Activated CD4-positive, CD25-positive, alpha-beta regulatory T cell (primary cell): Measurements from ENCODE around the gene TSPAN3.

Source experiments
- DNase-seq, 4 experiments: peaks; one replicate each; lab custom pipeline; 2025; lab: John Stamatoyannopoulos, UW

TSPAN3 gene

DNA sequence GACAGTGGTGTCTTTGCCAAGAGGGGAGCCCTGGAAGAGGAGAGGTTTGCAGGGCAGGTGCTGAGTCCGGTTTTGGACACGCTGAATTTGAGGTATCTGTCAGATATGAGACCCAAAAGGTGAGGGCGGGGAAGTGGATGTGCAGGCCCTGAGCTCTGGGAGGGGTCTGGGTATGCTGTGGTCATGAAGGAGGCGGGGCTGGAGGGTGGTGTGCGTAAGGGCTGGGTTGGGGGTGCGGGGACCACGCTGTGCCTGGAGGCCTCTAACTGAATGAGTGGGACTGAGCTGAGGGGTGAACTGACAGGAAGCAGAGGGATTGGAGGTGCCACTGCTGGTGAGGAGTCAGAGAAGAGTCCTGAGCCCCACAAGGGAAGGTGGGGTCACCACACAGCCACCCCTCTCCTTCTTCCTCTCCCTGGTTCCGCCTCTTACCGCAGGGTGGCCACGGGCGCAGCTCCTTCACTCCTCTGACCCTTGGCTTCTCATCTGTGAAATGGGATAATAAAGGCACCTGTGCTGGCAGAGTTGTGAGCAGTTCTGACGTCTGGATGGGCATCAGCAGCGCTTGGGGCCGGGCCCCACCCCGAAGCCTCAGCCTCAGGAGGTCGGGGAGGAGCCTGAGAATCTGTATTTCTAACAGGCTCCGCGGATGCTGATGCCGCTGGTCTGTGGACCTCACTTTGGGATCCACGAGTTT is 47.2 kb downstream of the TSPAN3 start:
- no peak for DNase-seq

DNA sequence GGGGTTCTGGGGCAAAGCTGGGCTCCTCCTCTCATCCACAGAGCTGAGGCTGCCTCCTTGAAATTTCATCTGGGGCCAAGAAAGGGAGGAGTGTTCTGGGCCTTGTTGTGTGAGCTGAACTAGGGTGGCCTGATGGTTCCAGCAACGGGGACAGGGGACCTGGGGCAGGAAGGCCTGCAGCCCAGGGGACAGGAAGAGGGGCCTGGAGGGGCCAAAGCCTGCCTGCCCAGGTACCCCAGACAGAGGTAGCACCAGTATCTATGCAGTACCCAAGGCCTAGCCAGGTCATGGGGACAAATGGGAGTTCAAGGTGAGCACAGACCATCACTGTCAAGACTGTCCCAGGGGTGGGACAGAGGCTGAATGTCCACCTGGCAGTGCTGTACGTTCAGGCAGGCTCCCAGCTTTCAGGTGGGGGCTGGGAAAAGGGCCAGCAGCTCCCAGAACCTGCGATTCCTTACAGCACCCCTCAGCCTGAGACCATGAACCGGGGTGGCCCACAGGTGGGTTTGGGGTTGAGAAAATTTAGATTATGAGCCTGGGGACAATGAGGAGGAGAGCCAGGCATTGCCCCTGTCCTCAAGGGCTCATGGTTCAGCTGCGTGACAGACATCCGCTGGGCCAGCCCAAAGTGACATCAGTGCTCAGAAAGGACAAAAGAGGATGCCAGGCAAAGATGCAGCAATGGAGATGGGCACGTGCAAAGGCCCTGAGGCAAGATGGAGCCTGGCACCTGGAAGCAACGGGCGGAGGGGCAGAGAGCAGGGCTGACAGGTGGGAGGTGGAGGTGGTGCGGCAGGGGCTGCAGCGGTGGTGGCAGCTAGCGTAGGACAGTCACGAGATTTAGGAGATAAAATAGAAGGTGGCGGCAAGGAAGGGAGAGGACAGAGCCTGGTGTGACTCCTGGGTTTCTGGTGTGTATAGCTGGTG is 48.0 kb downstream of the TSPAN3 start:
- no peak for DNase-seq

DNA sequence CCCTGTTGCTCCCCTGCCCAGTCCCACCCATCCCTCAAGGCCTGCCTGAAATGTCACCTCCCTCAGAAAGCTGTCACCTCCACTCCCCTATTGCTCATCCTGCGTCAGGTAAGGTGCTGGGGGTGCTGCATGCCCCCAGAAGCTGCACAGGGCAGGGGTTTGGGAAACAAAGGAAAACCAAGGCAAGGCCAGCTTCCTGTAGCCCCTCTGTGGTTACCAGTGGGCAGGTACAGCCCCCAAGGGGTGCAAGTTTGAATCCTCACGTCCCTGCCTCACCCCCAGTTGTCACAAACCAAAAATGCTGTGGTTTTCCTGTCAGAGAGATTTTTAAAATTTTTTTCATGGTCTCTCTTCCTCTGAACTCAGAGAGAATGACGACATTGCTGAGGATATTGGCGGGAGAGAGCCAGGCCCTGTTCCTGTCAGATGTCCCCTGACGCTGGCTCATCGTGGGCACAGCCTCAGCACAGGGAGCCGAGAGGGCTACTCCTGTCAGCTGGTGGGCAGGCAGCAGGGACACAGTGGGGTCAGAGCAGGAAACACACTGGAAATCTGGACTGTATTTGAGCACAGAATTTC is 49.0 kb downstream of the TSPAN3 start:
- no peak for DNase-seq

DNA sequence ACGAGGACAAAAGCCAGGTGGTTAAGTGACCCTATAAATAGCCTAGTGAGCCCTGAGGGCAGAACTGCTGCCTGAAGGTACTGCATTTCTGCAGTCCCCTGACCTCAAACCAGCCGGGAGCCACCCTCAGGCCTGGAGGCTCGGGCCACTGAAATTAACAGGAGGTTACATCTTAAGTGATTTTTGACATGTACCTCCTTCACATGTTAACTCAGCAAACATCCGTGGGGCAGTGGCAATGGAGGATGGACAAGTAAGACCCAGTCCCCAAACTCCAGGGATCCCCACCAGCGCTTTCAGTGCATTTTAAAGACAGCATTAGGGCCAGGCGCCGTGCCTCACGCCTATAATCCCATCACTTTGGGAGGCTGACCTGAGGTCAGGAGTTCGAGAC is 49.8 kb downstream of the TSPAN3 start:
- no peak for DNase-seq

DNA sequence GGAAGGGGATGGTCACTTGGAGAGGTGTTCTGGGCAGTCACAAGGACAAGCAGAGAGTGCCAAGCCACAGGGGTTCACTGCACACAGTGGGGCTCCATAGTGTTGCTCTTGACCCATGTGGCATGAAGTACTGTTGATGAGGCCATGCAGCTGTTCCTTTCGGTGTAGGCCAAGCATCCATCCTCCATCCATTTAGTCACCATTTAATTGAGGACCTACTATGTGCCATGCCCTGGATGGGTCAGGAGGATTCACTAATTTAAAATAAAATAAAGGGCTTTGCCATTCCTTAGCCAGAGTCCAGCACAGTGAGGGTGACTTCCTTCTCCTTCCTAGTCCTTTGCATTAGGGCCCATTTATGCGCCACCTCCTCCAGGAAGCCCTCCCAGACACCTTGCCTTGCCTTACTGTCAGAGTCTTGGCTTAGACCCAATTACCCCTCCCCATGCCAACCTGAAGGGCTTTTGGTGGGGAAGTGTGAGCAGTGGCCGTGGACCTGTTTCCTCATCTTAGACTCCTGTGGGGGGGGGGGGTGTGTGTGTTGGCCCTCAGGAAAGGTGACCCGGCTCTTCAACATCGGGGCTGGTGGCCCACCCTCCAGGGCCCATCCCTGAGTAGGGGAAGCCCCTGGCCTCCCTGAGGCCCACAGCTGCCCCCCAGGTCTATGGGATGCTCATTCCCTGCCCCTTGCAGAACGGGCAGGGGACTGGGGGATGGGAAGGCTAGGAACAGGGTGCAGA is 50.4 kb downstream of the TSPAN3 start:
- DNase-seq: no peak

DNA sequence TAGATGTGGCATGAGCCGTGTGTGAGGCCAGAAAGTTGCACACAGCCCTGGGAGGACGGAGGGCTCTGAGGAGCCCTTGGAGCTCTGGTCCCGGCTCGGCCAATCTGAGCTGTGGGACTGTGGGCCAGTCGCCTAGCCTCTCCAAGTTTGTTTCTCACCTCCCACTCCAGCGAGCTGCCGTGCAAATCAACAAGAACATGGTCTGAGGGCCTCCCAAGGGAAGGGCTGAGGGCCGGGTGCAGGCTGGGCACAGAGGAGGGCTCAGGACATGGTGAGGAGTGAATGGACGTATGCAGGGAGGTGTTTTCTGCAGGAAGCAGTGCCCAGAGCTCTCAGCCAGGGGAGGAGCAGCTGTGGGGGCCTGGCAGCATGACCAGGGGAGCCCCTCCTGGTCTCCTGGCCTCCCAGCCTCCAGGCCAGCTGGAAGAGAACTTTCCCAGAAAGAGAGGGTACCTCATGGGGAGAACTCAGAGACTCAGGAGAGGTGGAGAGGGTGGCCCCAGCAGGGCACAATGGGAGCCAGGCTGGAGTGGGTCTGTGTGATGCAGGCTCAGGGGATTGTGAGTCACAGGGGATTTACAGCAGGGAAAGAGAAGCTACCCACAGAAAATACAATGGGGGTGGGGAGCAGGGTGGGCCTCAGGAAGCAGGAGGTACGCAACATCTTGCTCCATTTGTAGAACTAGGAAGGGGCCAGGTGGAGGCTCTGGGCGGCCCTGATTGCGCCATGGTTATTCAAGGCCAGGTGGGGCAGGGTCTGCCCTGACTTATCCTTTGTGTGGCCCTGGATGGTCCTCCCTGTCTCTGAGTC is 51.2 kb downstream of the TSPAN3 start:
- DNase-seq: no peak

DNA sequence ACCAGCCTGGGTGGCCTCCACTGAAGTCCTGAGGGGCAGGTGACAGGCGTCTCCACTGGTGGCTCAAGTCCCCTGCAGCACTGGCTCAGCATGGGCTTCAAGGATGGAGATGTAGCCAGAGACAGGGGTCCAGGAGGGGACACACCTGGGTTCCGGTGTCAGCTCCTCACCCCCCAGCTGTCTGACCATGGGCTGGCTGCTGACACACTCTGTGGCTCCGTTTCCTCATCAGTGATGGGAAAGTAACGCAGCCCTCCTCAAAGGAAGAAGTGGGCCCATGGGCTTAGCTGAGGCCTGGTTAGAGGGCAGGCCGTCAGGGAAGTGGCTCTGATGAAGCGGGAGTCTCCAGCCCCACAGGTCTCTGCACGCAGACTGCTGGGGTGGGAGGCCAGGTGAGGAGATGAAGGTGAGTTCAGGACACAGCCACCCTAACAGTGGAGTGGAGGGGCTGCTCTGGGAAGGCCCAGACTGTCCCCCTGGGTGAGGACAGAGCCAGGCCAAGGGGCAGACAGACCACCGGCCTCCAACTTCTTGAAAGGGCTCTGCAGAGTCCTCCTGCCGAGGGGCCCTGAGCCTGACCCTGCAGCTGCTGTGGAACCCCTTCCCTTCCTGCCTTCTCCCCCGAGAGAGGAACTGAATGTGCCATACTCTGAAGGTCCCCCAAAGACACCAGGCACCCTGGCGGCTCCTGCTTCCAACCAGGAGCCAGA is 52.0 kb downstream of the TSPAN3 start:
- no peak for DNase-seq

DNA sequence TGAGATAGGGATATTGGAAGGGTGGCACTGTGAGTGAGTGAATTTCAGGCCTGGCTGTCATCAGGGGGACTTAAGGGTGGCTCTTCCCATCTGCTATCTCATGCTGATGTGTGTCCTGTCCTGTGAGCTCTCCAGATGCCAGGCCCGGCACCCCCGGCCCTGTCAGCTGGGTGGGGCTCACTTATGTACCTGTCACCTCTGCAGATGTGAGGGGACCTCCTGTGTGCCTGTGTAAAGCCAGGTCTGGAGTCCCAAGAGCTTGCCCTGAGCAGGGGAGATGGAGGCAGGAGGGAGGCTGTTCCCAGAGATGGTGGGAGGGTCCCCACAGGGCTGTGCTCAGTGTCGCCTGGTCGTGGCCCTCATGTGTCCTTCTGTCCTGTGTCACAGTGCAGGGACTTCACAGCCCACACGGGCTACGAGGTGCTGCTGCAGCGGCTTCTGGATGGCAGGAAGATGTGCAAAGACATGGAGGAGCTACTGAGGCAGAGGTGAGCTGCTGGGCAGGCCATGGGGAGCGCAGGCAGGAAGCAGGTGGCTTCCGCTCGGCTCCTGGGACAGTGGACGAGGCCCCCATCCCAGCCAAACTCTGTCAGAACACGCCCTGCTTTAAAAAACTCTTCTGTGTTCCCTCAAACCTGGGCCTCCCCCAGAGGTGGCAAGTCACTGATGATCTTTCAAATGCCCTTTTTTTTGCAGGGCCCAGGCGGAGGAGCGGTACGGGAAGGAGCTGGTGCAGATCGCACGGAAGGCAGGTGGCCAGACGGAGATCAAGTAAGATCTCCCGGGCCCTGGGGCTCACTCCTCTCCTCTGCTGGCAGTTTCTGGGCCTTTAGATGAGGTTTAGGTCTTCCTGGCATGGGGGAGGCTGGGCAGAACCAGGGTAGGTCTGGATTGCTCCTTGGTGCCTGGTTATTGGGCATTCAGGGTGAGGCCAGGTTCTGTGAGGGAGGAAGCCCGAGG is 52.9 kb downstream of the TSPAN3 start:
- no peak for DNase-seq

DNA sequence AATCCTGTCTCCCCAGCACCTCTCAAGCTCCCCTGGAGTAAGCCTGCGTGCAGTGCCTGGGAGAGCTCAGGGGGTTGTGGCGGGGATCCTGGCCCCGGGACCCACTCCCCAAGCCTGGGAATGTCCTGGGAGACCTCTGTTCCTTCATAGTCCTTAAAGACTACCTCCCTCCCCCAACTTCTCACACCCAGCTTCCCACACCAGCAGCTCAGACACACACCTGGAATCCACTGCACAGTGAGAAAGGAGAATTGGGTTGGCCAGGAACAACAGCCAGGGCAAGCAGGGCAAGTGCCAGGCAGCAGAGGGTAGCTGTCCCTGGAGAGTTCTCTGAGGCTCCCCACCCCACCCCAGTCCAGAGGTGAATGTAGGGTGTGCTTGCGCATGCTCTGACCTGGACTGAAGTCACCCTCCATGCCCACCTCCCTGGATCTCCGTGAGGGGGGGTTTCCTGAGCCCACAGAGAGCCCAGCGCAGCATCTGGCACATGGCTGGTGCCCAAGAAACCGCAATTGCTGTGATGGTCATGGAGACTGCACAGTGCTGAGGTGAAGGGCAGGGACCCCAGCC is 53.7 kb downstream of the TSPAN3 start:
- DNase-seq: no peak

DNA sequence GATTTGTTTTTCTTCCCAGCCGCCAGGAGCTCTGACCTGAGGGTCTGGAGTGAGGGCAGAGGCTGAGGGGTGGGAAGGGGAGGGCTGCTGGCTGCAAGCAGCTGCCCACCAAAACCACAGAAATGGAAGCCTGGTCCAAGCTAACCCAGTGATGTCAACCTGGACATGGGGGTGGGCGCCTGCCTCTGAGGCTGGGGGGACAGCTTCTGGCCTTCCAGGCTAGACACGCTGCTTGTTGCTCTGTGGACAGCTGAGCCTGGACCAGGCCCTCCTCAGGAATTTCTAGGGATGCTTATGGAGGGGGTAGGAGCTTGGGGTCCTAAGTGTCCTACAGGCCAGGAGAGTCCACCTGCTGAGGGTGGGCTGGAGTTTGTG is 54.6 kb downstream of the TSPAN3 start:
- no peak for DNase-seq

DNA sequence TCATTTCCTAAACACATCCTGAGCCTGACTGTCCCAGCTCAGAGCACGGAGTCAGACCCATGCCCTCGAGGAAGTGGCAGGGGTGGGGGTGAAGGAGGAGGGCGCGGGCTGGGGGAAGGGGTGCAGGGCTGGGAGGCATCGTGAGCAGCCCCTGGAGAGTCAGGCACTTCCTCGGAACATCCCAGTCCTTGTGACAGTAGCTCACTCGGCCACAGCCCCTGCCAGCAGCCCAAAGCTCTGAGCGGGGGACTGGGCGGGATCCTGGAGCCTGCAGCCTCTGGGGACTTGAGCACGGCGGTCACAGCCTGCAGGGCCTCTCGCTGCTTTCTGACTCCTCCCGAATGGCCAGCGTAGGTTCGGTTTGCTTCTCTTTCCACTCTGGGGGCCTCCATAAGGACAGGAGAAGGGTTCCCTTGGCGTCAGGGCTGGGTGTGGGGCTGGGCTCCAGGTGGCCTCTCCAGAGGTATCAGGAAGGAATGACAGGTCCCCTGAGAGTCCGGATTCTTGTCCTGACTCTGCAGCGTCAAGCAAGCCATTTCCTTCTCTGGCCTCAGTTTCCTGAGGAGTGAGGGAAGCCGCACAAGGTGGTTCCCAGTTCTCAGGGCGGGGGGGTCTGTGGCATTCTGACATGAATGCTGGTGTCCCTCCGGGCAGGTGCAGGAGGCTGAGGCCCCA is 55.1 kb downstream of the TSPAN3 start:
- DNase-seq: no peak

DNA sequence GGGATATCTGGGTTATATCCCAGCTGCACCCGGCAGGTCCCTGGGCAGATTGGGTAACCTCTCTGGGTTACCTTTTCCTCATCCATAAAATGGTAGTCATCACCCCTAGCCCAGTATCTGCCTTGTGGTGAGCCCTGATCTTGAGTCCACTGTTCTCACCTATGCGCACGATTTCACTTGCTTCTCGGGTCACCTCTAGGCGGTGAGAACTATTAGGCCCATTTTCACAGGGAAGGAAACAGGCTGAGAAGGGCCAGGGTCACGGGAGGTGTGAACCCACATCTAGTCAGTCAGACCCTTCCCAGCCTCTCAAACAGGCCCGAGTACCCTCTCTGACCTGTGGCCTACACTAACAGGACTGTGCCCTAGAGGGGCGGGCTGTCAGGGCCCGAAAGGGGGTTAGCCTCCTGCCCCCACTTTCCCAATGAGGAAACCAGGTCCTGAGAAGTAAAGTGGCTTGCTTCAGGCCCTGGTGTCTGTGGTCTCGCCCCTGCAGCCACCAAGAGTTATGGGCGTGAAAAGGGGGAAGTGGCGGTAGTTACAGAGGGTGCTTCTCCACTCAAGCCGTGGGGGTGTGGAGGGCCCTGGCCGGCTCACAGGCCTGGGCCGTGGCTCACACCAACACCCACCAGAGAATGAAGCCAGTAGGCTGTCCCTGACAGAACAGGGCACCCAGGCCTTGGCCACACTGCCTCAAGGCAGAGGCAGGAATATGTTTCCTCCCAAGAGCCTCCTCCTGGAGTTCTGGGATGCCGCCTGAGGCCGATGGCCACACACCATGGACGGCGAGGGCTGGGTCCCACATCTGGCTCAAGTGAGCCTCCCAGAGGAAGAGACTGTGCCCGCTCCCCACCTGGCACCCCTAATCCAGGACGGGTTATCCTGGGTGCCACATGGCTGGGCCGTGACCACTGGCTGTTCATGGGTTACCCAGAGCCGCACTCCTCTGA is 56.5 kb downstream of the TSPAN3 start:
- no peak for DNase-seq

DNA sequence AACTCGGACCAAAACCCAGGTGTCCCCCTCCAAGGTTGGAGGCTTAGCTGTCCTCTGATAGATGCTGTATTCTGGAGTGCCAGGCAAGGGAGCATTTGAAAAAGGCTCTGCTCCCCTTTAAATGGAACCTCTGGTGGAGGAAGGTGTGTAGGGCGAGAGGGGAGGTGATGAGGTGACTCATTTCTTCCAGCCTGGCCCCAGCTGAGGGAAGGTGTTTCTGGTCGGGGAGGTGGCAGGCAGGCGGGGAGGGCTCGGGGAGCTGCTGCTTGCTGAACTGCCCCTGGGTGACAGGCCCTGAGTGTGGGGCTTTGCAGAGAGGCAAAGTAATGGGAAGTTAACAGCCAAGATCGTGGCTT is 57.2 kb downstream of the TSPAN3 start:
- DNase-seq: peak; percentile 55 to 64 (median 62)

DNA sequence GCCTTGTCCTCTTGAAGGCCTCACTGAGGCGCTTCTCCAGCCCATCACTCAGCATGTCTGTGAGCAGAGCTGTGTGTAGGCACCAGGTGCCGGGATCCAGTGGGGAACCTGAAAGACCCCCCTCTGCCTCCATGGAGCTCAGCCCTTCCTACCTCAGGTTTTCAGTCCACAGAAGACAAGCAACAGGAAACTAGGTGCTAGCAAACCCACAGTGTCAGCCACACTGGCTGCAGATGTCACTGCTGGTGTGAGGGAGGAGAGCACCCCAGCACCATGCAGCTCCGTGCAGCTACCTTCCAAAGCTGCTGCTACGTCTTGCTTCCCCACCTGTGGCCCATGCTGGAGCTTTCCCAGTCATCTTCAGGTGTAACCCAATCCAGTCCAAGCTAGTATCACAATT is 58.0 kb downstream of the TSPAN3 start:
- DNase-seq: peak in 1 of 4 experiments; percentile 22

DNA sequence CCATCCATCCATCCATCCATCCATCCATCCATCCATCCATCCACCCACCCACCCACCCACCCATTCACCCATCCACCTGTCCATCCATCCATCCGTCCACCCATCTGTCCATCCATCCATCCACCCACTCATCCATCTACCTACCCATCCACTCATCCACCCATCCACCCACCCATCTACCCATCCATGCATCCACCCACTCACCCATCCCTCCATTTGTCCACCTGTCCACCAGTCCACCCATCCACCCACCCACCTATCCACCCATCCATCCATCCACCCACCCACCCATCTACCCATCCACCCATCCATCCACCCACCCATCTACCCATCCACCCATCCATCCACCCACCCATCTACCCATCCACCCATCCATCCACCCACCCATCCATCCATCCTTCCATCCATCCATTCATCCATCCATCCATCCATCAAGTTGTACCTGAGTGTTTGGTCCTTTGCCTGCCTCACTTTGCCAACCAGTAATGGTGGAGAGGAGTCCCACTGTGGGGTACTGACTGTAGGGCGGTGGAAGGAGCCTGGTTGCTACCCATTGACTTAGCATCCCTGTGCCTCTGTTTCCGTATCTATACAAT is 58.7 kb downstream of the TSPAN3 start:
- DNase-seq: no peak

DNA sequence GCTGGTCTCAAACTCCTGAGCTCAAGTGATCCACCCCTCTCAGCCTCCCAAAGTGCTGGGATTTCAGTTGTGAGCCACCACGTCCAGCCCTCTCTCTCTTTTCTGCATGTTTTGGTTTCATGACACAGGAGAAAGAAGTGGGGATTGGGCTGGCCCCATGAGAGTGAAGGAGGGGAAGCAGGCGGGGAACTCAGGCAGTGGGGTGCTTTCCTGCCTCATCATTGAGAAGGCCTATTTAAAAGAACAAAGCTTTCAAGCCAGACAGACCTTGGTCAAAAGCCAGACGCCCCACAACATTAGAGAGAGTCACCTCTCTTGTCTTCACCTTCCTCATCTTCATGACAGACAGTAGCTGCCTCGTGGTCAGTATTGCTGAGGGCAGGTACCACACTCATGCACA is 60.1 kb downstream of the TSPAN3 start:
- DNase-seq: no peak

DNA sequence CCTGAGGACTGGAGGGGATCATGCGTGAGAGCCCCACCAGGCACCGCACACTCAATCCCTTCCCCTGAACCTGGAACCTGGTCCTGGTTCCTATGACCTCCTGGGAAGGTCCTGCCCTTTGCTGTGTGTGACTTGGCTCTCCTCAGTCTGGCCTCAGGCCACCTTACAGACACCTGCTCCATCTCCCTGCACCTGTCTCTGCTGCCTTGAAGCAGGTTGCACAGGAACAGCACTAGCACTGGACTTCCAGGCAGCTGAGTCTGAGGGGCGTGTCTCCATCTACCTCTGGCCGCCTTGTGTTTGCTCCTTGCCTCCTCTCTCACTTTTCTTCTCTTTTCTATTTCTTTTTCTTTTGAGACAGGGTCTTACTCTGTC is 60.6 kb downstream of the TSPAN3 start:
- DNase-seq: no peak
